Melanocyte of skin (primary cell): Measurements from ENCODE around the gene ANGEL2. TPM values are rescaled to one million over a fixed set of nuclear protein-coding genes. Genes with fewer than 3 reads are reported as not detected.

Experiments
- total RNA-seq, 2 donors: library from RNA; depleted of rRNA; stranded (reverse); fragments of >200 nt; gene quantifications; 2 replicates each; pipeline ENCODE4 v1.2.3, GENCODE V29; 2012

ANGEL2 gene
- total RNA-seq: 10 to 100 TPM; 46.1 to 62.3 TPM

GRCh38 chr1:213015099-213016050 lies at the start of gene ANGEL2:
ANGEL2 (minus strand) TSS chr1:213015867; CDS start chr1:213015671, 196 bp downstream.

GRCh38 chr1:213051127-213051880 lies 35.6 kb upstream of the ANGEL2 start, which contains the start of gene RPS6KC1:
RPS6KC1 (plus strand) TSS chr1:213051241; CDS start chr1:213051405, 164 bp downstream.

GRCh38 chr1:212950243-212951125 lies 65.2 kb downstream of the ANGEL2 start, which contains the start of gene VASH2:
VASH2 (plus strand) TSS chr1:212950541; CDS start chr1:212951543, 1,002 bp downstream.

Other genes starting within 250 kb of the ANGEL2 start
- gene NSL1, start 224.1 kb downstream of the ANGEL2 start, total RNA-seq: 10 to 100 TPM; 31.3 to 42.0 TPM
- gene TATDN3, start 224.0 kb downstream of the ANGEL2 start, total RNA-seq: 10 to 100 TPM; 13.7 to 17.6 TPM
- gene SPATA45, start 168.2 kb downstream of the ANGEL2 start, total RNA-seq: under 1 TPM in 1 of 2 donors, not detected in 1; 0.34 TPM
- gene FLVCR1, start 157.6 kb downstream of the ANGEL2 start, total RNA-seq: 10 to 100 TPM; 13.1 to 17.0 TPM
- gene VASH2, start 65.3 kb downstream of the ANGEL2 start, total RNA-seq: under 1 TPM; under 0.01 to 0.33 TPM
- gene RPS6KC1, start 35.4 kb upstream of the ANGEL2 start, total RNA-seq: 10 to 100 TPM; 39.9 to 41.0 TPM